Transverse colon (tissue), 4 donors: ENCODE data around the gene ZNF487.
A peak's percentile ranks its signal among the peaks of the same experiment; 100 is the strongest.

ENCODE experiments used
- EP300 ChIP-seq: sonication (generic); formaldehyde crosslinking; IDR thresholded peaks from one replicate; pipeline ENCODE4 v1.6.1; 2017; ENCODE audit warnings: antibody characterized with exemption, low read depth
- POLR2A ChIP-seq: fragments of 450-650 bp; IDR thresholded peaks from one replicate; pipeline ENCODE4 v1.6.1; 2016; ENCODE audit warnings: antibody characterized with exemption, mild to moderate bottlenecking, moderate library complexity
- POLR2AphosphoS5 ChIP-seq, 3 donors: sonication (generic); formaldehyde crosslinking; IDR thresholded peaks; one replicate each; pipeline ENCODE4 v1.6.1; 2016; ENCODE audit warnings: antibody characterized with exemption in 3 of 3
- TF ChIP-seq, protein P1 (sequence below), 5 experiments: fragments of 200-600 bp in 3 of 5; fragments of 450-650 bp in 2 of 5; sonication (generic) in 3 of 5; IDR thresholded peaks; 1 replicate in 2 of 5; 2 replicates in 3 of 5; pipeline ENCODE4 v1.5.1; 2016 to 2017; ENCODE audit warnings: antibody characterized with exemption in 5 of 5, inconsistent platforms in 3 of 5, mild to moderate bottlenecking in 2 of 5, moderate library complexity in 1 of 5

DNA sequence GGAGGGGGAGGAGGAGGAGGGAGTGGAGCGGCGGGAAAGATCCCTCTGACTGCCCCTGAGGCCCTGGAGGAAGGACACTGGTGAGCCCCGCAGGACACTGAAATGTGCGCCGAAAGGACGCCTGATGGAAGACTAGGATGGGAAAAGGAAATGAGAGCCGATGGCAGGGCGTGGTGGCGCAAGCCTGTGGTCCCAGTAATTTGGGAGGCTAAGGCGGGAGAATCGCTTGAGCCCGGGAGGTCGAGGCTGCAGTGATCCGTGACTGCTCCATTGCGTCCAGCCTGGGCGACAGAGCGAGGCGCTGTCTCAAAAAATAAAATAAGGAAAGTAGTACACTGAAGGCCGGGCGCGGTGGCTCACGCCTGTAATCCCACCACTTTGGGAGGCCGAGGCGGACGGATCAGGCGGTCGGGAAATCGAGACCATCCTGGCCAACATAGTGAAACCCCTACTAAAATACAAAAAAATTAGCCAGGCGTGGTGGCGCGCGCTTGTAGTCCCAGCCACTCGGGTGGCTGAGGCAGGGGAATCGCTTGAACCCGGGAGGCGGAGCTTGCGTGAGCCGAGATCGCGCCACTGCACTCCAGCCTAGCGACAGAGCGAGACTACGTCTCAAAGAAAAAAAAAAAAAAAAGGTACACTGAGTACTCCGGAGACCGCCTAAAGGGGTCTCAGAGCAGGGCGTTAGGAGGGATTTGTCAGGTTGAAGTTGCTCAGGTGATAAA is 27.4 kb upstream of the ZNF487 start:
- TF ChIP-seq POLR2AphosphoS5 (IDR thresholded peaks at IDR 0.05) (peak in 2 of 3 donors; percentile 15 to 41), EP300 (no peak), POLR2A (peak; percentile 68)
- TF ChIP-seq, protein P1, sequence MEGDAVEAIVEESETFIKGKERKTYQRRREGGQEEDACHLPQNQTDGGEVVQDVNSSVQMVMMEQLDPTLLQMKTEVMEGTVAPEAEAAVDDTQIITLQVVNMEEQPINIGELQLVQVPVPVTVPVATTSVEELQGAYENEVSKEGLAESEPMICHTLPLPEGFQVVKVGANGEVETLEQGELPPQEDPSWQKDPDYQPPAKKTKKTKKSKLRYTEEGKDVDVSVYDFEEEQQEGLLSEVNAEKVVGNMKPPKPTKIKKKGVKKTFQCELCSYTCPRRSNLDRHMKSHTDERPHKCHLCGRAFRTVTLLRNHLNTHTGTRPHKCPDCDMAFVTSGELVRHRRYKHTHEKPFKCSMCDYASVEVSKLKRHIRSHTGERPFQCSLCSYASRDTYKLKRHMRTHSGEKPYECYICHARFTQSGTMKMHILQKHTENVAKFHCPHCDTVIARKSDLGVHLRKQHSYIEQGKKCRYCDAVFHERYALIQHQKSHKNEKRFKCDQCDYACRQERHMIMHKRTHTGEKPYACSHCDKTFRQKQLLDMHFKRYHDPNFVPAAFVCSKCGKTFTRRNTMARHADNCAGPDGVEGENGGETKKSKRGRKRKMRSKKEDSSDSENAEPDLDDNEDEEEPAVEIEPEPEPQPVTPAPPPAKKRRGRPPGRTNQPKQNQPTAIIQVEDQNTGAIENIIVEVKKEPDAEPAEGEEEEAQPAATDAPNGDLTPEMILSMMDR (IDR thresholded peaks at IDR 0.05), result no peak
